Measurements from ENCODE around the gene MARVELD2. TPM values are rescaled to one million over a fixed set of nuclear protein-coding genes. Genes with fewer than 3 reads are reported as not detected.

Gene MARVELD2
- total and polyA plus RNA-seq, 2 of the 13 experiments (the other 11 are each of a cell fraction or from before 2014, with no cell fraction given), result 11.1 to 15.4 TPM

DNA sequence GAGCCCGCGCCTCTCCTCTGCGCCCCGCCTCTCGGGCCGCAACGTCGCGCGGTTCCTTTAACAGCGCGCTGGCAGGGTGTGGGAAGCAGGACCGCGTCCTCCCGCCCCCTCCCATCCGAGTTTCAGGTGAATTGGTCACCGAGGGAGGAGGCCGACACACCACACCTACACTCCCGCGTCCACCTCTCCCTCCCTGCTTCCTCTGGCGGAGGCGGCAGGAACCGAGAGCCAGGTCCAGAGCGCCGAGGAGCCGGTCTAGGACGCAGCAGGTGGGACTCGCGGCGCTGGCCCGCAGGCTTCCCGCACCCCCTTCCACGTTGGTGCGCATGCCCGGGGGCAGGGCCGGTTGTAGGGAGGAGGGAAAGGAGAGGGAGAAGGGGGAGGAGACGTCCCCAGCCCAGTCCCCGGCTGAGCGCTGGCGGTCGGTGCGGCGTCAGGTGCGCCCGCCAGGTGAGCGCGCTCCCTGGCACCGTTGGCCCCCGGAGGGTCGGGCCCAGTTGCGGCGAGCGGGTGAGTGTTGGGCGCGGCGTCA is 77.5 kb downstream of the MARVELD2 start, which contains the start of gene OCLN (continued):
- TF ChIP-seq, protein P1, sequence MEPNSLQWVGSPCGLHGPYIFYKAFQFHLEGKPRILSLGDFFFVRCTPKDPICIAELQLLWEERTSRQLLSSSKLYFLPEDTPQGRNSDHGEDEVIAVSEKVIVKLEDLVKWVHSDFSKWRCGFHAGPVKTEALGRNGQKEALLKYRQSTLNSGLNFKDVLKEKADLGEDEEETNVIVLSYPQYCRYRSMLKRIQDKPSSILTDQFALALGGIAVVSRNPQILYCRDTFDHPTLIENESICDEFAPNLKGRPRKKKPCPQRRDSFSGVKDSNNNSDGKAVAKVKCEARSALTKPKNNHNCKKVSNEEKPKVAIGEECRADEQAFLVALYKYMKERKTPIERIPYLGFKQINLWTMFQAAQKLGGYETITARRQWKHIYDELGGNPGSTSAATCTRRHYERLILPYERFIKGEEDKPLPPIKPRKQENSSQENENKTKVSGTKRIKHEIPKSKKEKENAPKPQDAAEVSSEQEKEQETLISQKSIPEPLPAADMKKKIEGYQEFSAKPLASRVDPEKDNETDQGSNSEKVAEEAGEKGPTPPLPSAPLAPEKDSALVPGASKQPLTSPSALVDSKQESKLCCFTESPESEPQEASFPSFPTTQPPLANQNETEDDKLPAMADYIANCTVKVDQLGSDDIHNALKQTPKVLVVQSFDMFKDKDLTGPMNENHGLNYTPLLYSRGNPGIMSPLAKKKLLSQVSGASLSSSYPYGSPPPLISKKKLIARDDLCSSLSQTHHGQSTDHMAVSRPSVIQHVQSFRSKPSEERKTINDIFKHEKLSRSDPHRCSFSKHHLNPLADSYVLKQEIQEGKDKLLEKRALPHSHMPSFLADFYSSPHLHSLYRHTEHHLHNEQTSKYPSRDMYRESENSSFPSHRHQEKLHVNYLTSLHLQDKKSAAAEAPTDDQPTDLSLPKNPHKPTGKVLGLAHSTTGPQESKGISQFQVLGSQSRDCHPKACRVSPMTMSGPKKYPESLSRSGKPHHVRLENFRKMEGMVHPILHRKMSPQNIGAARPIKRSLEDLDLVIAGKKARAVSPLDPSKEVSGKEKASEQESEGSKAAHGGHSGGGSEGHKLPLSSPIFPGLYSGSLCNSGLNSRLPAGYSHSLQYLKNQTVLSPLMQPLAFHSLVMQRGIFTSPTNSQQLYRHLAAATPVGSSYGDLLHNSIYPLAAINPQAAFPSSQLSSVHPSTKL (CRISPR knock-in tag; IDR thresholded peaks at IDR 0.05), result 0 out of 2 replicates have a peak, but pooled peaks have one; percentile 23
- TF ChIP-seq FOSL2 (CRISPR knock-in tag; IDR thresholded peaks at IDR 0.05) (0 out of 2 replicates have a peak, but pooled peaks have one; percentile 23), ATF7 (IDR thresholded peaks at IDR 0.05) (no peak), ATF7 (CRISPR knock-in tag; IDR thresholded peaks at IDR 0.05) (no peak), ZNF816 (CRISPR knock-in tag; IDR thresholded peaks at IDR 0.05; ENCODE audit: borderline replicate concordance) (peak; percentile 53), ZFP36L2 (CRISPR knock-in tag; IDR thresholded peaks at IDR 0.05) (0 out of 2 replicates have a peak, but pooled peaks have one; percentile 74), JARID2 (CRISPR knock-in tag; IDR thresholded peaks at IDR 0.05; ENCODE audit: insufficient replicate concordance) (peak; percentile 47), MEIS2 (CRISPR knock-in tag; IDR thresholded peaks at IDR 0.05) (0 out of 2 replicates have a peak, but pooled peaks have one; percentile 36), SMYD3 (CRISPR knock-in tag; IDR thresholded peaks at IDR 0.05) (no peak), ZNF205 (CRISPR knock-in tag; IDR thresholded peaks at IDR 0.05) (peak; percentile 98), ZNF256 (CRISPR knock-in tag; conservative IDR thresholded peaks at IDR 0.05) (0 out of 2 replicates have a peak, but pooled peaks have one; percentile 8), ZNF143 (CRISPR knock-in tag; IDR thresholded peaks at IDR 0.05) (no peak), PRMT3 (CRISPR knock-in tag; IDR thresholded peaks at IDR 0.05; ENCODE audit: borderline replicate concordance, low read depth) (peak; percentile 57; the same call in 1 of the 2 replicates), RBM22 (optimal IDR thresholded peaks at IDR 0.05; ENCODE audit: low read length) (no peak), MAFK (conservative IDR thresholded peaks at IDR 0.05 in 1 of 2, IDR thresholded peaks at IDR 0.05 in 1 of 2; ENCODE audit: low read length in 2 of 2) (no peak), XRCC5 (optimal IDR thresholded peaks at IDR 0.05; ENCODE audit: low read length) (peak; percentile 68), HDAC1 (CRISPR knock-in tag; IDR thresholded peaks at IDR 0.05) (peak; percentile 94), ZFX (CRISPR knock-in tag; IDR thresholded peaks at IDR 0.05; ENCODE audit: low read depth) (peak; percentile 89), PTBP1 (IDR thresholded peaks at IDR 0.05; ENCODE audit: low read depth, low read length, poor library complexity, severe bottlenecking) (peak; percentile 80), ZNF879 (CRISPR knock-in tag; IDR thresholded peaks at IDR 0.05) (no peak), MYC (CRISPR knock-in tag; IDR thresholded peaks at IDR 0.05; ENCODE audit: borderline replicate concordance) (peak; percentile 83; the same call in 1 of the 2 replicates)
- TF ChIP-seq, protein P2, sequence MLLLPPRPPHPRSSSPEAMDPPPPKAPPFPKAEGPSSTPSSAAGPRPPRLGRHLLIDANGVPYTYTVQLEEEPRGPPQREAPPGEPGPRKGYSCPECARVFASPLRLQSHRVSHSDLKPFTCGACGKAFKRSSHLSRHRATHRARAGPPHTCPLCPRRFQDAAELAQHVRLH (CRISPR knock-in tag; IDR thresholded peaks at IDR 0.05; ENCODE audit: borderline replicate concordance, low read depth), result 0 out of 2 replicates have a peak, but pooled peaks have one; percentile 81
- TF ChIP-seq, protein P3, sequence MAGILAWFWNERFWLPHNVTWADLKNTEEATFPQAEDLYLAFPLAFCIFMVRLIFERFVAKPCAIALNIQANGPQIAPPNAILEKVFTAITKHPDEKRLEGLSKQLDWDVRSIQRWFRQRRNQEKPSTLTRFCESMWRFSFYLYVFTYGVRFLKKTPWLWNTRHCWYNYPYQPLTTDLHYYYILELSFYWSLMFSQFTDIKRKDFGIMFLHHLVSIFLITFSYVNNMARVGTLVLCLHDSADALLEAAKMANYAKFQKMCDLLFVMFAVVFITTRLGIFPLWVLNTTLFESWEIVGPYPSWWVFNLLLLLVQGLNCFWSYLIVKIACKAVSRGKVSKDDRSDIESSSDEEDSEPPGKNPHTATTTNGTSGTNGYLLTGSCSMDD (CRISPR knock-in tag; IDR thresholded peaks at IDR 0.05), result no peak
- TF ChIP-seq, protein P4, sequence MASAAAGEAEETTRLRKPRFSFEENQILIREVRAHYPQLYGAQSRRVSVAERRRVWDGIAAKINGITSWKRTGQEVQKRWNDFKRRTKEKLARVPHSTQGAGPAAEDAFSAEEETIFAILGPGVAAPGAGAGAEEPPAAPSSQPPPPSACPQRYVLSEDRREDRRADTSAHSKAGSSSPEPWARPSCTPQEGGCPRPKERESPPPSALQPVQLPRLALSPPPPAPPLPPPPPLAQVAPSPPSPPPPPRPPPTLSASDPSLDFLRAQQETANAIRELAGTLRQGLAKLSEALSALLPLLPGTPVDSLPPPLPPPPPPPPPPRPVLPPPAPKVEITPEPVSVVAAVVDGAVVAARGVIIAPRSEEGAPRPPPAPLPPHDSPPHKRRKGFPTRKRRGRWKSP (CRISPR knock-in tag; IDR thresholded peaks at IDR 0.05), result peak; percentile 89
- TF ChIP-seq, protein P5, sequence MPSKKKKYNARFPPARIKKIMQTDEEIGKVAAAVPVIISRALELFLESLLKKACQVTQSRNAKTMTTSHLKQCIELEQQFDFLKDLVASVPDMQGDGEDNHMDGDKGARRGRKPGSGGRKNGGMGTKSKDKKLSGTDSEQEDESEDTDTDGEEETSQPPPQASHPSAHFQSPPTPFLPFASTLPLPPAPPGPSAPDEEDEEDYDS (CRISPR knock-in tag; IDR thresholded peaks at IDR 0.05), result peak; percentile 83

All from HepG2 (cell line).